Activated CD4-positive, alpha-beta T cell treated with anti-CD3 and anti-CD28 coated beads, Interleukin-2, amount 50 U/mL, for 24 hours (primary cell): Measurements from ENCODE around the gene ZNF284.
A peak's percentile ranks its signal among the peaks of the same experiment; 100 is the strongest.
"Not testable (repeated sequence)": the region's sequence is repeated elsewhere in the genome, so short reads cannot be mapped to it uniquely, and the experiment has no call there.

Experiments
- DNase-seq, 2 donors: peaks; one replicate each; pipeline ENCODE4 v3.0.0-alpha.2; 2020; ENCODE audit warnings: low read depth in 1 of 2, low spot score in 1 of 2

The ZNF284 gene

DNA sequence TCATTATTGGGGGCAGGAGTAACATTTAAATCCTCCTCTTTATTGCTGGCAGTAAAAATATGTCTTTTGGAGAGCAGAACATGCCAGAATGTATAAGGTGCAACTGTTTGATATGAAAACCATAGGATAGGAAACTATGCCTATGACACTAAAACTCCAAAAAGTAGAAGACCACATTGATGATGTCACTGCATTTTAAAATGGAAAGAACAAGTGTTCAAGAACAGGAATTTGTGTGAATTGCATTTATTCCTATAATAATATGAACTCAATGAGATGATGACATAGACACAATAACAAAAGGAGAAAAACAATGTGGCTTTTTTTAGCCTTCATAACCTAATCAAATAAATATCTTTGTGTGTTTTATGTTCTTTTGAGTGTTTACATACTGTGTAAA, 37.5 kb downstream of the ZNF284 start:
- DNase-seq: no peak

DNA sequence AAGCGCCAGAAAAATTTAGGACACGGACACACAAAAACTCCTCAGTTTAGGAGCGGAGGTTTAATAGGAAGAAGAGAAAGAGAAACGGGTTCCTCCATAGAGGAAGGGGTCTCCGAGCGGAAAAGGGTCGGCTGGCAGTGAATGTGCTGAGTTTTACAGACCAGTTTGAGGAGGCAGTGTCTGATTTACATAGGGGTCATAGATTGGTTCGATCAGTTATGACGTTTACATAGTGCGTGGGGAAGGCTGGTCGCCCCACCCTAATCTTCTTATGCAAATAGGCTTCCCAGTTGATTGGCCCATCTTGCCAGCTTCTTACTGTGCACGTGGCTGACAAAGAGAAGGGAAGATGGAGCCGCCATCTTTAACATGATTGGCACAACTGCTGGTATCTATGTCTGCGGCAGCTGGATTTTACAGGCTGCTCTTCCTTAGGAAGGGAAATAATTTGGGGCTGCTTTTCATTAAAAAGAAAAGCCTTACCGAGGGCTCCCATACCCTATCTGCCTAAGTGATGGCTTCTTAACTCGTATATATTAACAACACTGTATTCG, 40.0 kb downstream of the ZNF284 start:
- DNase-seq: no peak

DNA sequence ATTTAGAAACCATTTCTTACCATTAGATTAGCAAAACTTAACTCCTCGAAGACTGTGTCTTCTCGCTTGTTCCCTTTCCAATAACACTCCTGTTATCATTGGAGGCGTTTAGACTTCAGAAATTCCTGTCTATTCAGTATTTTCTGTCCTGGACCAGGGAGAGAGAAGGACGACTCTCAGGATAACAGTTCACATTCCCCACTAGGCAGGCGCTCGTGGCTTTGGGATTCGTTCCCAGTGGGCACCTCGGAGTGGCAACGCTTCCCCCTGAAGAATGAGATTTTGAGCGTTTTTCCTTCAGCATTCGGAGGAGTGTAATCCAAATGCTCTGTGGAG, 40.8 kb downstream of the ZNF284 start:
- DNase-seq: no peak

DNA sequence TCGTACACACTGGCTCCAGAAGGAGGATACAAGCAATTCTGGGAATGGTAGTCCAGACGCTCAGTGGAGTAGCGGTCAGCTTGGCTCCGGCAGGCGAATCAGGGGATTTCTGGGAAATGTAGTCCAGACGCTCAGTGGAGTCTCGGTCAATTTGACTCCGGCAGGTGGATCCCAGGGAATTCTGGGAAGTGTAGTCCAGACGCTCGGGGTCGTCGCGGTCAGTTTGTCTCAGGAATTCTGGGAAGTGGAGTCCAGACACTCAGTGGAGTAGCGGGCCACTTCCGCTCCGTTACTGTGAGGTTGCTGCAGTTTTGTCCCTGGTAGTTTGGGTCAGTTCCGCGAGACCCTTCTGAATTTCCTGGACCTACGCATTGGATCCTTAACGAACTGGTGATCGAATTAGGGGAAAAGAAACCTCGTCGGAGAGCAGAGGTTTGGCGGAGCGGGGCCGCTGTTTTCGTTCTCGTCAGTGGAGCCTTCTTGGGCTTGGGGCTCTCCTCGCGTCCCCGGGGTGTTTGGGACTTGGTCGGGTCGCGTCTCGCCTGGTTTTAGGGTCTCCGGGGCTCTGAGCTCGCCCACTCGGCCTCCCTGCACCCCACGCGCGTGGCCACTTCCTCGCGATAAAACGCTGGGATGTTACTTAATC, 41.3 kb downstream of the ZNF284 start, which contains the start of gene ZNF225:
Gene ZNF225 (plus strand): TSS at position 262 of the 646 bp plus-strand sequence. CDS start 2,429 bp downstream, outside the sequence.
- DNase-seq: peak; percentile 64 to 85

DNA sequence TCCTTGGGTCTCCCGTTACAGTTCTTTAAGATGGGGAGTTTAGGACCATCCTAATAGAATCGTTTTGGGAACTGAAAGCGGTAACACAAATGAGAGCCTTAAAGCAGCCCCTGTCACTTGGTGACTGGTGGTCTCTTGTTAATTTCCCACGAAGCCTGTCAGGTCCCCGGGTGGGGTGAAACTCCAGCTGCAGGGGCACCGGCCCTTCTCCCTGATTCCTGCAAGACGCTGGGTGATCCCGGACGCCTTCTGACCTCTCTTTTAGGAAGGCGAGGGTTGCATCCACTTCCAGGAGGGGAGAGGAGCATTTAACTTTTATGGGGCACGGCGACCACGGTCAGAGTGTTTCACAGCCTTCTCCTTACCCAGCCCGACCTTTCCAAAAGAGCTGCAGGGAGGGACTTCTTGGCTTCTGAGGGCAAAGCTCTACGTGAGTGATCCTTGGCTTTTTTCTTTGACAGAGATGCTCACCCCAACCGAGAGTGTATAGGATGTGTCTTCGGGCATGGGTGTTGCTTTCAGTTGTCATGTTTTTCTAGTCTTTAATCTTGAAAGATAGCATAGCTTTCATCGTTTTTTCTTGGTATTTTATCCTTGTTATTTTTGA, 41.9 kb downstream of the ZNF284 start:
- DNase-seq: no peak

DNA sequence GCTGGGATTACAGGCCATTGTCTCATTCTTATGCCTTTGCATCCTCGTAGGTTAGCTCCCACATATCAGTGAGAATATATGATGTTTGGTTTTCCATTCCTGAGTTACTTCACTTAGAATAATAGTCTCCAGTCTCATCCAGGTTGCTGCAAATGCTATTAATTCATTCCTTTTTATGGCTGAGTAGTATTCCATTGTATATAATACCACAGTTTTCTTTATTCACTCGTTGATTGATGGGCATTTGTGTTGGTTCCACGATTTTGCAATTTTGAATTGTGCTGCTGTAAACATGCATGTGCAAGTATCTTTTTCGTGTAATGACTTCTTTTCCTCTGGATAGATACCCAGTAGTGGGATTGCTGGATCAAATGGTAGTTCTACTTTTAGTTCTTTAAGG, 49.2 kb downstream of the ZNF284 start:
- DNase-seq: not testable (repeated sequence)

DNA sequence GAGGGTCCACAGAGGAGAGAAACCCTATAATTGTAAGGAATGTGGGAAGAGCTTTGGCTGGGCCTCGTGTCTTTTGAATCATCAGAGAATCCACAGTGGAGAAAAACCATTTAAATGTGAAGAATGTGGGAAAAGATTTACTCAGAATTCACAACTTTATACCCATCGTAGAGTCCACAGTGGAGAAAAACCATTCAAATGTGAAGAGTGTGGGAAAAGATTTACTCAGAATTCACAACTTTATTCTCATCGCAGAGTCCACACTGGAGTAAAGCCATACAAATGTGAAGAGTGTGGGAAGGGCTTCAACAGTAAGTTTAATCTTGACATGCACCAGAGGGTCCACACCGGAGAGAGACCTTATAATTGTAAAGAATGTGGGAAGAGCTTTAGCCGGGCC, 60.0 kb downstream of the ZNF284 start:
- no peak for DNase-seq
